A549 treated with ZK216348 at 1 μM for 4 hours (cell line): Measurements from ENCODE around the gene SSX1. TPM values are rescaled to one million over a fixed set of nuclear protein-coding genes. Genes with fewer than 3 reads are reported as not detected.

Source experiments
- total RNA-seq: library from RNA; stranded (reverse); fragments of 200-300 nt; extraction: Qiagen RNA extraction; gene quantifications from 5 replicates; pipeline ENCODE4 v1.2.3, GENCODE V29; 2022; ENCODE audit warnings: low read depth

Gene SSX1
- total RNA-seq = not detected in 5 replicates

GRCh38 chrX:48255062-48255796, at the start of gene SSX1:
Gene SSX1 (plus strand): TSS chrX:48255392. CDS start chrX:48257242, 1,850 bp downstream.

Other genes with a start within 250 kb of the SSX1 start
- gene SPACA5, start 248.4 kb upstream of the SSX1 start, total RNA-seq = not detected in 5 replicates
- 0.15 to 0.55 TPM (median 0.26 TPM) in 5 replicates for gene ZNF630, start 183.8 kb upstream of the SSX1 start, total RNA-seq
- gene SPACA5B, start 124.8 kb upstream of the SSX1 start, total RNA-seq = not detected in 5 replicates
- not detected in 5 replicates for gene SSX5, start 58.6 kb upstream of the SSX1 start, total RNA-seq
- not detected in 5 replicates for gene SSX3, start 101.3 kb downstream of the SSX1 start, total RNA-seq
- not detected in 5 replicates for gene SSX4, start 128.1 kb downstream of the SSX1 start, total RNA-seq
- gene SSX4B, start 156.6 kb downstream of the SSX1 start, total RNA-seq = not detected in 5 replicates
- 0.32 to 0.38 TPM (median 0.35 TPM) in 3 of 5 replicates, not detected in the others for gene SLC38A5, start 214.9 kb downstream of the SSX1 start, total RNA-seq
- gene FTSJ1, start 220.8 kb downstream of the SSX1 start, total RNA-seq = 64.7 to 76.3 TPM (median 69.2 TPM) in 5 replicates